GM21786 (cell line): ENCODE measurements around the gene PACRG.

Experiments
- ATAC-seq: cut with Tn5 transposase; IDR thresholded peaks from one replicate; pipeline ENCODE4 v1.9.1; 2021; ENCODE audit not compliant: unreplicated experiment

PACRG gene

DNA sequence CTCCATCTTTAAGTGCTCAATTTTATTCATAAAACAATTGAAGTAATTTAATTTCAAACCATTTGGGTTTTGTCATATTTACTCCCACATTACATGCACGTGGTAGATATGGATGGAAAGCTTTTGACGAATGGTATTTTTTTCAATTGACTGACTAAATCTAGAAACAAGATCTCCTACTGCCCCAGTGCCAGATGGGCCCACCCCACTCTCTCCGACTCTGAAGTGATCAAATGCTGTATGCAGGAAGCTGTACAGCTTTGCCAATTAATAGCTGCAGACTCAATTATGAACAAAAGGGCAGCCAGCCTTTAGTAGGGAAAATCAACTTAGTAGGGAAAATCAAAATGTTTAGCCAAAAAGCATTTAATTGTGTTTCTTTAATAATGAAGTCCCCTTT lies 46.2 kb downstream of the PACRG start:
- no peak for ATAC-seq

DNA sequence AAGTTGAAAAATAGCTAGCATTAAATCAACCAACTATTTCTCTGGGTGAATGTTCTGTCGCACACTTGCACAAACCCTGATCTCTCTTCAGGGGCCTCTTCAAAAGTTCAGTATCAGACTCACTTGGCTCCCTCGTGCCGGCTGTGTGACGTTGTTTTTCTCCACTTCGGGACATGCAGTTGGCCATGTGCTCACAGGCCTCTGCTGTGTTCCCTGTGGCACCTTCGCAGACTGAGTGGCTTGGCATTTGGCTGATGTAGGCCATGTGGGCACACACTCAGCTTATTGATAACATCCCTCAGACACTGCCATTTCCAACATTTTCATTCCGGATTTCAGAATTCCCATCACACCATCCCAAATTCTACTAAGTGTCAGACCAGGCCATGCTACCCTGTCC lies 49.3 kb downstream of the PACRG start:
- ATAC-seq, result no peak

DNA sequence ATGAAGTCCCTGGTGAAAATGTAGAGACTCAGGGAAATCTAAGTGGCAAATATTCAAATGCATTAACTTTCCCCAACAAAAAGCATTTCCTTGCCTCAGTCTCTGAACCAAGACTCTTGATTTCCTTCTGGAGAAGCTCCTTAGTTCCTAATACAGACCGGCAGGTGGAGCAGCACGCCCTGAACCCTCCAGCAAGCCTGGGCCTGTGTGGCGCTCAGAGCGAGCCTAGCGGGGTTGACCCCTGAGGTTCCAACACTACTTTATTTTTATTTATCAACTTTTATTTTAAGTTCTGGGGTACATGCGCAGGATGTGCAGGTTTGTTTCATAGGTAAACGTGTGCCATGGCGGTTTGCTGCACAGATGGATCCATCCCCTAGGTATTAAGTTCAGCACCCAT lies 50.8 kb downstream of the PACRG start:
- no peak for ATAC-seq

DNA sequence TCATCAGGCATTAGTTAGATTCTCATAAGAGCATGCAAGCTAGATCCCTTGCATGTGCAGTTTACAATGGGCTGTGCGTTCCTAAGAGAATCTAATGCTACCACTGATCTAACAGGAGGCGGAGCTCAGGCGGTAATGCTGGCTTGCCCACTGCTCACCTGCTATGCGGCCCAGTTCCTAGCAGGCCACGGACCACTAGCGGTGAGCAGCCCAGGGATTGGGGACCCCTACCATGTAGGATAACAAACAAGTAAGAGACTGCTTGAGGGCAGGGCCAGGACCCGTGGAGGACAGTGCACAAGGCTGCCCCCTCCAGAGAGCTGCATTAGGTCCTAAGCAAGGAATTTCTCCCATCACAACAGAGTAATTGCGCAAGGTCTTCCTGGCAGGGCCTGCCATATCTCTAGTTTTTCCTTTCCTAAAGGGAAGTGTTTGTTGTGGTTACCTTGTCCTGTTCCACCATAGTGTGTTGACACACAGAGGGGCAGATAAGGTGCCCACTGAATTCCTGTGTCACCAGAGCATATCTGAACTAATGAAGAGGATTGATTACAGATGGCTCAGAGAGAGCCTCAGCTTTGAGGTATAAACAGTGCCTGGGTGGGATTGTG lies 58.0 kb downstream of the PACRG start:
- no peak for ATAC-seq

DNA sequence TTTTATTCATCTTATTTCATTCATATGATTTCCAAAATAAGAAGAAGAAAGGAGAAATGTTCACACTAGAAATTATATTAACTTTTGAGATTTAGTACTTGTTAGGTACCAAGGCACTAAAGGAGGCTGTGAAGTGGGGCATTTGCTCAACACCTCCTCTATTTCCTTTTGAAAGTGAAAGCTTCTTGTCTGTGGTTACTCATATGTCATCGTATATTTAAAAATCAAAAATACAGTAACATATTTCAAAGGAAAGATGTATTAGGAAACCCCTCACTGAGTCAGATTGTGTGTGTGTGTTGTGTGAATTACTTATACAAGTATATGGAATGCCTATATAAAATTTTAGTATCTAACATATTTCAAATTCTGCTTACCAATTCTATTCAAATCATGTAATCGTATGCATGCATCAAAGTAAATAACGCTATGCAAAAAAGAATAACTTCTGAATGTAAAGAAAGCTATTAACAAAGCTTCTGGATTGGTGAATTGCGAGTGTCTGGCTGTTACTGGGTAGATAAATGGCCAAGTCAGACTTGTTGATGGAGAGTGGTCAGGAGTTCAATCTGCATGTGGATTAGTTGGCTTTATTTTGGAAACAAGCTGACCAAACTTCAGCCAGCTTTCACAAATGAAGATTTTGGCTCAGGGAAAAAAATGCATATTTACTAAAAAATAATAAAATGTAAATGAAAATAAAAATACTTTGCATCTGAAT lies 70.9 kb downstream of the PACRG start:
- no peak for ATAC-seq

DNA sequence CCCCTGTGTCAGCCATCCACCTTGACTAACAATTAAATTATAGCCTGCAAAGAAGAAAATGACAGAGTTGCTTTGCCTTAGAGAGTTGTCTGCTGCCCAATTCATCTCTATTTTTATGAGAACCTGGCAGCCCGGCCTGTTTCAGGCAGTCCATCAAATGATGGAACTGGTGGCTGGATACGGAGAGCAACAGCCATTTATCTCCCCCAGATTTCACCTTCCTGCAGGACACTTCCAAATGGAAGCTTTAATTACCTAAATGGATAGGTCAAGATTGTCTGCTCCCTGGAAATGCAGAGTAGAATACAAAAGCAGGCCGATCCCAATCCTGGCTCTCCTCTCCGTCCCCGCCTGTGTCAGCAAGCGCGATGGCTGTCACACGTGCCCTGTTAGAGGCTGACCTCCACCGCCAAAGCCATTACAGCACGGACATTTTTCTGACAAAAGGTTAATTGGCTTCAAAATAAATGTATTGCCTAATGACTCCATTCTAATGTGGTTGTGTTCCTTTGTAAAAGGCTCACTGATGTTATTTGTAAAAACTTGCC lies 86.7 kb downstream of the PACRG start:
- ATAC-seq, result no peak

DNA sequence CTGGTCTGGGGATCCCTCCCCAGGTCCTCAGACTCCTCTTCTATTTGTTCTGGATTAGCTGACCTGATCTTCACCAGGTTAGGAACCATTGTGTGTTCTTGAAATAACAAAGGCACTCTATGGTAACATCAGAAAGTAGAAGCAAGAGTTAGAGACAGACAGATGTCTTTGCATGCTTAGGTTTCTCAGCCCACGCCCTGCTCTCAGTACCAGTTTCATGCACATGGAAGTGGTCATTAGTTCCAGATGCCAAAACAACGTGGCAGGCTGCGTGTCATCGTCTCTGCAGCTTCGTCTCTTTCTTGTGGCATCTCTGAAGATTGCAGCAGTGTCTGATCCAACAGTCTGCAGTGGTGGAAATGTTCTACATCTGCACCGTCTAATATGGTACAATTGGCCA lies 89.4 kb downstream of the PACRG start:
- ATAC-seq, result no peak

DNA sequence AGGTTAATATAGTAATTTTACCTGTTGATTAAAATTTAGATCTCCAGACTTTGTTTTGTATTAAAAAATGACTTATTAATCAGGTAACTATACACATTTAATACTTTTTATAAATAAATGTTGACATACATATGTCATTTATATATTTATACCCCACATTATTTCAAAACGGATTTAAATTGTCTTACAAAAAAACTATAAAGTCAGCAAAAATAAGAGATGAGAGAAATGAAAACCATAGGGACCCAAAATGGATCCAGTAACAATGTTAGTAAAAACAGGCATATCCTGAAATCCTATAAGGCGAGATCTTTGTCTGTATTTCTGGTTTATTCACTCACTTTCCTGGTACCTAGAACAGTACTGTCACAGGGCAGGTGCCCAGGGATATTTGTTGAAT lies 91.5 kb downstream of the PACRG start:
- ATAC-seq, result no peak

DNA sequence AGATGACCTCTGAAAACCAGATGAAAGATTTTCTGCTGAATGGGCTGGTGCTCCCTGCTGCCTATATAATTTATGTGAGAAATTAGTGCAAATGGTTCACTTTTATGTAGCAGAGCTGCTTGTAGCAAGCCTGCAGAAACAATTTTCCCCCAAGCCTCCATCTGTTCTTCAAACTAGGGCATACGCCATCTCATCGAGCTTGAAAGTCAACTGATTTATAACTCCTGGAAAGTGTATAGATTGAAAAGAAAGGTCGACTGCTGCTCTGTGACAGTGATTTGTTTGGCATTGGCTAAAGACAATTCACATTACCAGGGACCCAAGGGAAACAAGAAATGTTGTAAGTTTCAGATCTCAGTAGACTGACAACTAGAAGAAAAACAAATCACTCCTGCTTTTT lies 93.3 kb downstream of the PACRG start:
- ATAC-seq, result no peak

DNA sequence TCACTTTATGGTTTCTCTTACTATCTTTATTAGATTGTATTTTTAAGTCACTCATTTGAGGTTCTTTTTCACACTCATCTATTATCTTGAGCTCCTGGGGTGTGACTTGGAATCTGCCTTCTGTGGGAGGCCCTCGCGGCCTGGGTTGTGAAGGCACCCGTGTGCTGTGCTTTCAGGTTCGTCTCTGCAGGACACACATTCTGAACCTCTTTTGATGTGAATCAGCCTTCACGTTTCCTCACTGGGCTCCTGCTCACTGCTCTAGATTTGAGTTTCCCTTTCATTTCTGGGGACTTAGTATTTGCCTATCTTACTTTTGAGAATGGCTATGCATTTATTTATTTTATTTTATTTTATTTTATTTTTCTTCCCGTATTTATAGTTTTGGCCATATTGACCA lies 97.8 kb downstream of the PACRG start:
- peak; percentile 58 for ATAC-seq

DNA sequence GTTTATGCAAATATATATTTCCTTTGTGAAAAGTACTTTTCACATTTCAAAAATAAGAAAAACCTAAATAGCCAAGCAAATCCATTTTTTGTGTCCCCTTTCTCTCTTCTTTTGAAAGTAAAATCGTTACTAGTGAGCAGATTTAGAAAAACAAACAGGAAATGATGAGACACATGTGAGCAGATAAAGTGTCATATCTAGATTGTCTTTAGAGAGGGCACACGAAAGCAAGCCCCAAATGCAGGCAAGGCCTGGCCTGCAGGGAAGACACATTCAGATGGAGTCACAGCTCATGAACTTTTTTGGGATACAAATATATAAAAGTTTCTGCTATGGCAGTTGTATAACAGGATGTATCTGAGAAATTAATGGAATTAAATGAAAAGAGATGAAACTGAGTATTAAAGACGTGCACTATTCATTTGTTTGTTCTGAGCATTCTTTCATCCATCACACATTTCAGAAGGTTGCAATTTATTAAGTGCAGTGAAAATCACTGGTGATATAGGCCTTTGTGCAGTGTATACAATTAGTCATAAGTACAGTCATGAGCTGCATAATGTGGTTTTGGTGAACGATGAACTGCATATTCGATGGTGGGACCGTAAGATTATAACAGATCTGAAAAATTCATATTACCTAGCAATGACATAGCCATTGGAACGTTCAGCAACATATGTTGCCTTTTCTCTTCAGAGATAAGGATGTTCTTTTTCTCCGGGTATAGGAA lies 101.4 kb downstream of the PACRG start:
- ATAC-seq, result no peak

DNA sequence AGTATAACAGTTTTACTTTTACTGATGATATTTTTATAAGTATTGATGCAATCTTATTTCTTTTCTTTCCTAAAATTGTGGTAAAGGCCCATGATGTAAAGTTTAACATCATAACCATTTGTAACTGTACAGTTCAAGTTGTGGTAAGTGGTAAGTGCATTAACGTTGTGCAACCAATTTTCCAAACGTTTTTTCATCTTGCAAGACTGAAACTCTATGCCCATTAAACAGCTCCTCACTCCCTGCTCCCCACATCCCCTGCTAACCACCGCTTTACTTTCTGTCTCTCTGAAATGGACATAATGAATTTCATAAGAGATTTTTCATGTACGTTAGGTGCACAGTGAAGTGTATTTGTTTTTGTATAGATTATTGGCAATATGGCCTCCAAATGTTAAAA lies 106.0 kb downstream of the PACRG start:
- no peak for ATAC-seq

DNA sequence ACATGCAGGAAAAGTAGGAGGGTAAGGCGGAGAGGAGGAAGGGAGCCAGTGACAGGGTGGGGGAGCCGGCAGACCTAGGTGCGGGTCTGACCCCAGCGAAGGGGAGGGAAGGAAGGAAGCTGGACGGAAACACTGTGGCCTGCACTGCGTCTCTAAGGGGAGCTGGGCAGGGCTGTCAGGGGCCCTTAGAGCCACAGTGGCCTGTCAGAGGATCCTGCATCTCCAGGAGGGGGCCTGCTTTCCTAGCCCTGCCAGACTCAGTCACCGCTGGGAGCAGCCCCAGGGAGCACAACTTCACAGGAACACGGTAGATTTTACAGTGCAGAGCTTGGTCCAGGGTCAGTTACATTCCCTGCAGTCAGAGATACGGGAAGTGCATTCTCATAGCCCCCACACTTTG lies 118.2 kb downstream of the PACRG start:
- ATAC-seq, result no peak

DNA sequence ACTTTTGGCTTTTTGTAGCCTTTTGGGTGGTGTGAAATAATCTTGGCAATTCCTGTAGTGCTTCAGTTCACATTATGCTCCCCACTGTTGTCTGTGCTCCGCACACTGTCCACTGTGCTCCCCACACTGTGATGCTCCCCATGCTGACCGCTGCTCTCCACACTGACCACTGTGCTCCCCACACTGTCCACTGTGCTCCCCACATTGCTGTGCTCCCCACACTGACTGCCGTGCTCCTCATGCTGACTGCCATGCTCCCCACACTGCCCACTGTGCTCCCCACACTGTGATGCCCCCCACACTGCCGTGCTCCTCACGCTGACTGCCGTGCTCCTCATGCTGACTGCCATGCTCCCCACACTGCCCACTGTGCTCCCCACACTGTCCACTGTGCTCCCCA lies 118.9 kb downstream of the PACRG start:
- no peak for ATAC-seq

DNA sequence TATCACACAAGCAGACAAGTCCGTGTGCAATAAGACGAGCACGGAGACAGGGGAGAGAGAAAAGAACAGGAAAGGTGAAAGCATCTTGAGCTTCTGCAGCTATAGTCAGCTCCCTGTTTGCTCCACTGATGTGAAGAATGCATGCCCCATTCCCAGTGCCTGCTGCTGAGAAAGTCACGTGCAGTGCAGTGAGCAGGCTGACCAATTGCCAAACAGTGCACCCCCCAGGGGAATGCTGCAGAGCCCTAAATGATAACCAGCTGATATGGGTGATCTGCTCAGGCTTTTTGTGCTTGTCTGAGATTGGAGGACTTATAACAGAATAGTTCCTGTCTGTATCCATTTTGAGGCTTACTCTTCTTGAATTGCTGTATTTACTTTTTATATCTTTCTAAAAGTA lies 121.5 kb downstream of the PACRG start:
- no peak for ATAC-seq

DNA sequence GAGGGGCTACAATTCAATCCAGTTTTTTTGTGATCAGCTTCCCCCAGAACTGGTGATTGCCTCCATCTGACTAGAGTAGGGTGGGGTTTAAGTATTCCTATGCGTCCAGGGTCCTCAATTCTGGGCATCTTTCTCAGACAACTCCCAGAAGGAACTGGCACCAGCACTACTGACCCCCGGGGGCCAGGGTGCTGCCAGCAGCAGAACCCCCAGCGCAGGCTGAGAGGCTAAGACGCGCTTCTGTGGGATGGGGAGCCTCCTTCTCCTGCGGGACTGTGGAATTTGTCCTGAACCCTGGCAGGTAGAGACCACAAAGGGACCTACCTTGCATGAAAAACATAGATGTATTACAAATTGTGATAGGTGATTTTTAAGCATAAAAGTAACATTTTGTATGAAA lies 124.4 kb downstream of the PACRG start:
- ATAC-seq, result no peak

DNA sequence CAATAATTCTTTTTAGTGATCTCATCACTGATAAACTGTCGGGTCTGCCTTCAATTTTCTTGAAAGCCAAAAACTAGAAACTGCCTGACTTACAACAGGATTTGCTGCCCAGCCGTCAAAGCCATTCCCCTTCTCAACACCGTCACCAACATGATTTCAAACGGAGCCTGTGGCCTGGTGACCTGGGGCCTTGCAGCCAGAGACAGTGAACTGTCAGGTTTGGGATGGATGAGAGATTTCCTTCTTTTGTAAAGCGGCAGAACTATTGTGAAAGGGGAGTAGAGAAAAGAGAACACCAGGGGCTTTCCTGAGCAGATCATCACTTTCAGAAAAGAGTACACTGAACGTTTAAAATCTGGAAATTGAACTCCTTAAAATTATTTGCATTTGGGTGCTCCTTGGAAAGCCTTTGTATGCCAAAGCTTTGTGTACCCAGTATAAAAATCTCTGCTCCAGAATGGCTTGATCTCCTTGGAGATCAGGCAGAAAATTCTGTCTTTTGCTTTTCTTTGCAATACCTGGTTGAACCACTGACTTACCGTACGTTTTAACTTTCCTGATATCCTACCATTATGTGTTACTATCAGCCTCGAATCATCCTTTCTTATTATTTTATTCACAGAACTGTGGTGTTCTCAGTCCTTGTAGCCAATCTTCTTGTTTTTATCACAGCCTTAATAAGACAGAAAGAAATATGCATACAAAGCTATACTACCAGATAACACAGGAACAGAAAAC lies 125.2 kb downstream of the PACRG start:
- no peak for ATAC-seq

DNA sequence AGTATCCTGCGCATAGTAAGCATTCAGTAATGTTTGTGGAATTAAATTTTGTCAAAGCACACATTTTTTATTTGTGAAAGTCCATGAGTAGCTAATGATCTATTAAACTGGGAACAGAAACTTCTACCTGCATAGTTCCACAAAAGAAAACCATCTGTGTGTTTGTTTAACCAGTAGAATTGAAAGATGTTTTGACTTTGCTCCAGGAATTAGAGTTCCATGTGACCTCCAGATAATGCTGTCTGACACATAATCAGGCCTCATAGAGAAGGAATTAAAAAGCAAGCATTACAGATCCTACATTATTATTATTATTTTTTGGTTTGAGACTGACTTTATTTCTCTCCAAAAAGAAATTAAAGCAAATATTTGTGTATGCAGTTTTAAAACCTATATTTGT lies 126.5 kb downstream of the PACRG start:
- ATAC-seq, result no peak

DNA sequence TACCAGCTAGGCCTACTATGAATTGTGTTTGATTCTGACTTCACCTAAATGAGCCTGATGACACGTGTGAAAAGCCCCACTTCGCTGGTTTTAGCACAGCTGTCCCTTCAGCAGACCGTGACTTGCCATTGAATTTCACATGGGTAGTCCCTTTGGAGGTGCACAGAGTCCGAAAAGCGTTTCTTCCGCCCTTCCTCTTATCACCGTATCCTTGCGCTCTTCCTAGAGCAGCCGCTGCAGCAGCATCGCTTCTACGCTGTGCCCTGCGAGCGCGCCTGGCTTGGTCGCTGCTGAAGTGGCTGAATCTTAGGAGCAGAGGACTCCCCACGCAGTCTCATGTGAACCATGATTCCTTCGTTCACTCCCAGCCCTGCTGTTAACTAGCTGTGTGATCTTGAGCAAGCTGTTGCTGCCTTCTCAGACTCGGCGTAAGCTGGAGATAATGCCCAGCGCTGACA lies 127.0 kb downstream of the PACRG start:
- no peak for ATAC-seq

DNA sequence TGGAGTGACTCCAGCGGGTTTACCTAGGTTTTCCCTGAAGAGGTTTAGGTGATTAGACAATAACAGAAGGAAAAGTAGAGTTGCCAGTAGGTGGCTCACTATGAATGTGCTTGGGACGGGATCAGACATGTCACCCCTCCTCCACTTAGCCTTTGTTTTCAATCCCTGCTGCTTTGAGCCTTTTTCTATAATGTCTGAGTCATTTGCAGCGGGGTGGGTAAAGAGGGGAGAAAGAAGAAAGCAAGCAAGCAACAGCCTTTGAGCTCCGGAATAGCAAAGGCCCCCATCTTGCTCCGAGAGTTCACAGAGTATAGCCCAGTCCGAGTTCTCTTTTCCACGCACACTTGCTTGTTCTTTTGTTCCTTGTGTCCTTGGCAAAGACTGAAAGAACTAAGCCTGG lies 129.1 kb downstream of the PACRG start:
- no peak for ATAC-seq

DNA sequence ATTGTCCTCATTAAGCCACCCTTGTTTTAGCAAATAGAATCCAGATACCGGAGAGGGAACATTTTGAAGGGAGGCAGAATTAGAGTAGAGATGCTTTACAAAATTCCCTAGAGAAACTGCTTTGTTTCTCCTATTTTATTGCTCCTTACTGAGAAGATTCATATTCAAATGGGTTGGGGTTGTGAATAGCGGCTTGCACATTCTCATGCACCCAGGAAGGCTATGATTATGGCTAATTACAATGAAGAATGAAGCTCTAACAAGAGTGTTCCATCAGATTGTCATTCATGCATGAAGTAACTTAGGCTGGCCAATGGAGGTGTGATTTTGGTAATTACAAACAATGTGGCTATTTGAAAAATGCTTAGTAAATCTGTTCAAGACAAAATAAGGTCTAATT lies 129.6 kb downstream of the PACRG start:
- ATAC-seq, result no peak
